Measurements from ENCODE around the gene DIPK2B.

The DIPK2B gene, protein sequence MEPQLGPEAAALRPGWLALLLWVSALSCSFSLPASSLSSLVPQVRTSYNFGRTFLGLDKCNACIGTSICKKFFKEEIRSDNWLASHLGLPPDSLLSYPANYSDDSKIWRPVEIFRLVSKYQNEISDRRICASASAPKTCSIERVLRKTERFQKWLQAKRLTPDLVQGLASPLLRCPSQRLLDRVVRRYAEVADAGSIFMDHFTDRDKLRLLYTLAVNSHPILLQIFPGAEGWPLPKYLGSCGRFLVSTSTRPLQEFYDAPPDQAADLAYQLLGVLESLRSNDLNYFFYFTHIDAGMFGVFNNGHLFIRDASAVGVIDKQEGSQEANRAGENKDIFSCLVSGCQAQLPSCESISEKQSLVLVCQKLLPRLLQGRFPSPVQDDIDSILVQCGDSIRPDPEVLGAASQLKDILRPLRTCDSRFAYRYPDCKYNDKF

DNA sequence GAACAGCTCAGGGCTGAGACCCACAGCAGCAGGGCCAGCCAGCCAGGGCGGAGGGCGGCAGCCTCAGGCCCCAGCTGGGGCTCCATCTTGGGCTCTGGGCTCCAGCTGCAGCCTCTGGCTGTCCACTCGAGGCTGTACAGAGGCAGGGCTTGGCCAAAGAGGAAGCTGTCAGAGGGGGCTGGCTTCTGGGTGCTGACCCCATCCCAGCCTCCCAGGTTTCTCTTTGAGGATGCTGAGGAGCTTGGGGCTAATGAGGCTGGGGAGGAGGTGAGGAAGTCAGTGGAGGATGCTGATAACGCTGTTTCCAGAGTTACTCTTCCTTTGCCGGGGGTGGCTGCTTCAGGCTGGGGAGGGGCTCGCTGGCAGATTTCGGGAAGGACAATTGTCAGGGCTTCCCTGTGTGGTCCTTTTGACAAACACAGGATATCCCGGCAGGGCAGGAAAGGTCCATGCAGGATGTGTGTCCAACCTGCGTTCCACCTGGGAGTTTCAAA is at the start of gene DIPK2B:
TSS of gene DIPK2B (minus strand) at position 136 of the 494 bp plus-strand sequence. CDS start at position 86, 50 bp downstream.
- DNase-seq, result no peak

DNA sequence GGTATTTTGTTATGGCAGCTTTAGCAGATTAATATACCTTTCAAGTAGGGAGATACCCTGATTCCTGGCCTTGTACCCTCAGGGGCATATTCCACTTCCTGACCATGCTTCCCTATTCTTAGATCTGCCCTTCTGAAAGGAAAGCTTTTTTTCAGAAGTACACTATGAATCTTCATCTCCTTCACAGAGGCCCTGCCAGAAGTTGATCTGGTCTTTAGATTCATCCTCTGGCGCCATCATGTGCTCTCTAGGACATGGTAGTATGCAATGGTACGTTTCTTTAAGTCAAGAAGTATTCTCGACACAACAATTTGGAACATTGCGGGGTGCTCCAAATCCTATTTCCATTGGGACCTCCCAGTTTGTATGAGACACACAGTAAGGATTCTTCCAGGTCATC is 39.6 kb upstream of the DIPK2B start:
- DNase-seq, result no peak

GRCh38 chrX:45238489-45238888 is 37.8 kb upstream of the DIPK2B start:
- DNase-seq, result no peak

- DNase-seq, result no peak
Observed at GRCh38 chrX:45233531-45233930, 32.9 kb upstream of the DIPK2B start.

- DNase-seq, result no peak
Observed at GRCh38 chrX:45232139-45232538, 31.5 kb upstream of the DIPK2B start.

DNA sequence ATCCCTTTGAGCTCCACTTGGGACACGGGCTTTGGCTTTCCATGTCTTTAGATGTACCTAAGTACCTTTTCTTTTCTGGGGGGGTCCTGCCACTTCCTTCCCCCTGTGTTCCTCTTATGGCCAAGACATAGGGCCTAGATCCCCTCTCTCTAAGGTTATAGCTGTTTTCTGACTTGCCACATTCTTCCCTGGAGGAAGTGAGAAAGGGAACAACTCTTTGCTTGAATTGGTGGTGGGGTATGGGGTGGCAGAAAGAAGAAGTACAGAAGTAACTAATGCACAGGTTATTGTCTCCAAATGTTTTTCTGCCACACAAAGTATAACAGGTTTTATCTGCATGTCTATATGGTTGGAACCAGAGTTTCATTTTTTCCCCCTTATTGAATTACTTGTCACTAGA is 29.7 kb upstream of the DIPK2B start:
- no peak for DNase-seq

- DNase-seq, result no peak
Observed at GRCh38 chrX:45229348-45229747, 28.7 kb upstream of the DIPK2B start.

- no peak for DNase-seq
Observed at GRCh38 chrX:45228126-45228525, 27.4 kb upstream of the DIPK2B start.

- DNase-seq, result no peak
Observed at GRCh38 chrX:45208121-45208856, 7.6 kb upstream of the DIPK2B start.

GRCh38 chrX:45202171-45202570 is 1.5 kb upstream of the DIPK2B start:
- no peak for DNase-seq

DNA sequence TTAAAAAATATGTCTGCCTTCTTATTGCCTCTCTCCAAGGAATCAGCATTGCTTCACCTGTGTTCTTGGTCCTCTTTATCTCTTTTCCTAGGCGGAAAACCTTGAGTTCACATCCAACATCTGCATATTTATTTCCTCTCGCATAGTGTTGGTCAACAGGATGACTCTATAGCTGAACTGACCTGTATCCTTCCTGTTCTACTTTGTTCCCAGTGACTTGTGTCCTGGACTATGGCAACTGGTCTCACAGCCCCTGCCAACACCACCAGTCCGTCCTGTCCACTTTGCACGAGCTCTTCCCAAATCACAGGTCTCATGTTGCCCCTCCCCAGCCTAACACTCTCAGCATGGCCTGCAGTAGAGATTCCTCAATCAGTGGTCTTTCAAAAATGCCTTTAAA is 2.0 kb downstream of the DIPK2B start:
- DNase-seq, result no peak

GRCh38 chrX:45198301-45198700 is 2.4 kb downstream of the DIPK2B start:
- DNase-seq, result no peak

DNA sequence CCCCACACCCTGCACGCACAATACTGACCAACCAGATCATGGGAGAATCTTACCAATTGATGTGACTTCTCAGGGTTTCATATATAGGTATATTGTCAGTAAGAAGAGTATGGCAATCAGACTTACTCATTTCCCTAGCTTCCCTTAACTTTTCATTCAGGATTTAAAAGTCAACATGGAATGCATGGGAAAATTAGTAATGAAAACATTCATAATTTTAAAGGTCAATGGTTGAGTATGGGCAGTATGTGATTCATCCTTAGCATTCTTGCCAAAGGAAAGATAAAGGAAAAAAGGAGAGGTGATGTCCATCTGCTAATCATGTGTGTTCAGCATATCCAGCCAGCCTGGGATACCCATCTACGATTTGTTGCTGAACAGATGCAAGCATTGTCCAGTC is 4.0 kb downstream of the DIPK2B start:
- no peak for DNase-seq

GRCh38 chrX:45191820-45192409 is 8.8 kb downstream of the DIPK2B start:
- DNase-seq, result no peak

DNA sequence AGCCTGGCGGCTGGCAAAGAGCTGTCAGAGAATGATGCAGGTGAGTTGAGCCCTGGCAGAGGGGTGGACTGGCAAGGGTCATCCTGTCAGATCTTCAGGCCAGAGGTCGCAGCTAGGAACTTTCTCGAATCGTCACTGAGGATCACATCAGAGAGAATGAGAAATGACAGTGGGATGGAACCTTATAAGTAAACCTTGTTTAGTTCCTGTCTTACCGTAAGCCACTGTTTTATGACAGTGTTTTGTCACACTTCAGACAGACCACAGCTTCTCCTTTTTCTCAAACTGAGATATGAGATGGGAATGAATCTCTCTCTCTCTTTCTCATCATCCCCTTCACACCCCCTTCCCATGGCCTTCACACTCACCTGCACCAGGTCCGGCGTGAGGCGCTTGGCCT is 9.3 kb downstream of the DIPK2B start:
- DNase-seq, result no peak

- no peak for DNase-seq
Observed at GRCh38 chrX:45187731-45188130, 12.9 kb downstream of the DIPK2B start.

DNA sequence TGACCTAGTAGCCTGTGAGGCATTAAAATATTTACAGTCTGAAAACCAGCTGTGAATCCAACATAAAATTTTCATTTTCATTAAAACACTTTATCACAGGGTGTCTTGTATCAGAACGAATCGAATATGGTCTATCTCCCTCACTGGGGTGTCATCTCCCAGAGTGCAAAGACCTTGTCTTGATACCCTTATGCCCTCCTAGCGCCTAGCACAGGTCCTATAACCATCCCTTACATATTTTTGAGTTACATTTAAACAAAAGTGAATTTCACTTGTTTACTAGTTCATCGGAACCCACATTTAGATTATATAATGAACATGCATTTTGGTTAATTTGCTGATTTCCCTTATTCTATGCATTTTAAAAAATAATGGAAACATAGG is 14.0 kb downstream of the DIPK2B start:
- DNase-seq, result no peak

- DNase-seq, result no peak
Observed at GRCh38 chrX:45184211-45184610, 16.5 kb downstream of the DIPK2B start.

- DNase-seq, result no peak
Observed at GRCh38 chrX:45172890-45173289, 27.8 kb downstream of the DIPK2B start.

DNA sequence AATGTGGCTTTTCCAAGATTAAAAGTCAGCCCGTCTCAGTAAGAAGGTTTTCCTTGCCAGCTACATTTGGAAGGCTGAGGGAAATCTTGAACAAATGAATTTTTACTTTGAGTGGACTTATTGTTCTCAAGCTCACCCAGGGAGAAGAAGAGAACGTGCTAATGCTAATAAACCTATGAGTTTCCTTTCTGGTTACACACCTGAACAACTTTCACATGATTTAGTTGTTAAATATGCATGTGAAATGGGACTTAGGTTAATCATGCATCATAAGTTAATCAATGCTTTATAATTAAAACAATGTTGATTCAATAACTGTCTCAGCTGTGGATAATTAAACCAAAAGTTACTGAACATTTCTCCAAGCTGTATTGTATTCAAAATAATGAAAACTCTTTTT is 33.9 kb downstream of the DIPK2B start:
- no peak for DNase-seq

DNA sequence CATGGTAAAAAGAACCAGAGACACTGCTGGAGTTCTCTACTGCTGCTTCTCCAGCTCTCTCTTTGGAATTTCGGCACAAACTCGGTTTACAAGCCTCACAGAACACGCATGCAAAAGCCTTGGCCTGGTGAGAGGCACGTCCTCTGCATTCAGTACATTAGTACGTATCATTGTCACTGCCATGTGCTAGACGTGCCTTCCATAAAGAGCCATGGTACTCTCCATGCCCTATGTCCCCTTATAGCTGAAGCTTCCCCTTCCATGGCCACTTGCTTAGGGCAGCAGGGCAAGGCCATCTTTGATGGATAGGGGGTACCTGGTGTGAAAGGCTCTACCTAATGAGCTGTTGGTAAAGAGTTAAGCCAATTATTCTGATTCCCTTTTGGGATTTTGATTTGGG is 35.0 kb downstream of the DIPK2B start:
- DNase-seq, result no peak

GRCh38 chrX:45164995-45165394 is 35.7 kb downstream of the DIPK2B start:
- no peak for DNase-seq

DNA sequence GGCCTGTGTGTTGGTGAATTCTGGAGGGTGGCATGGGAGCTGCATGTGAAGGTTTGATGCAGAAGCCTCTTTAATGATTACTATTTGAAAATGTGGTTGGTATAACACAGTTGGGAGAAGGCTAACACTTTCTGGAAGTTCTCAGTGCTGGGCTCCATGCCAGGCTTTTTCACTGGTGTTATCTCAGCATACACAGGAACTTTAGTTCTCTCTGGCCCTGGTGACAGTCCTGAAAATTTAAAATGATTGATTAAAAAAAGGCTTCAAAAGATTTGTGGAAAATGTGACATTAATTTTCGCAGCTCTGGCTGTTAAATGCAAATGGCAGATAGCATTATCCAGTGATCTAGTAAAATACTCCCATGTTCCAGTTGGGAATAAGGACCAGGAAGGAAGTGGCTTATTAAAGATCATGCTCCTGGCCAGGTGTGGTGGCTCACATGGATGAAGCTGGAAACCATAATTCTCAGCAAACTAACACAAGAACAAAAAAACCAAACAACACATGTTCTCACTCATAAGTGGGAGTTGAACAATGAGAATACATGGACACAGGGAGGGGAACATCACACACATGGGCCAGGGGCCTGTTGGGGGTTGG is 36.6 kb downstream of the DIPK2B start:
- no peak for DNase-seq
